Ishikawa (cell line): Measurements from ENCODE around the gene JMJD7.

Source experiments
- CEBPB ChIP-seq: IDR thresholded peaks from 2 replicates; pipeline ENCODE4 v1.6.1; 2012
- CREB1 ChIP-seq: IDR thresholded peaks from 2 replicates; pipeline ENCODE4 v1.6.1; 2012; ENCODE audit warnings: low read depth
- EGR1 ChIP-seq: IDR thresholded peaks from 2 replicates; pipeline ENCODE4 v1.6.1; 2012
- EP300 ChIP-seq: IDR thresholded peaks from 2 replicates; pipeline ENCODE4 v1.6.1; 2012; ENCODE audit warnings: borderline replicate concordance
- FOXM1 ChIP-seq: IDR thresholded peaks from 2 replicates; pipeline ENCODE4 v1.6.1; 2012; ENCODE audit warnings: low read depth, borderline replicate concordance
- MAX ChIP-seq: IDR thresholded peaks from 2 replicates; pipeline ENCODE4 v1.6.1; 2012
- NFIC ChIP-seq: IDR thresholded peaks from 2 replicates; pipeline ENCODE4 v1.6.1; 2012
- RAD21 ChIP-seq: IDR thresholded peaks from 2 replicates; pipeline ENCODE4 v1.6.1; 2012; ENCODE audit warnings: low read depth
- TAF1 ChIP-seq: IDR thresholded peaks from 2 replicates; pipeline ENCODE4 v1.6.1; 2012; ENCODE audit warnings: low read depth, mild to moderate bottlenecking
- TCF12 ChIP-seq: IDR thresholded peaks from 2 replicates; pipeline ENCODE4 v1.6.1; 2012; ENCODE audit warnings: low read depth
- TEAD4 ChIP-seq: IDR thresholded peaks from 2 replicates; pipeline ENCODE4 v1.6.1; 2012
- USF1 ChIP-seq: IDR thresholded peaks from 2 replicates; pipeline ENCODE4 v1.6.1; 2012
- YY1 ChIP-seq: IDR thresholded peaks from 2 replicates; pipeline ENCODE4 v1.6.1; 2012; ENCODE audit warnings: low read depth
- ZBTB7A ChIP-seq: IDR thresholded peaks from 2 replicates; pipeline ENCODE4 v1.6.1; 2012; ENCODE audit warnings: low read depth
- TF ChIP-seq, protein P1 (sequence below): IDR thresholded peaks from 2 replicates; pipeline ENCODE4 v1.6.1; 2012; ENCODE audit warnings: low read depth, mild to moderate bottlenecking

JMJD7 gene

DNA sequence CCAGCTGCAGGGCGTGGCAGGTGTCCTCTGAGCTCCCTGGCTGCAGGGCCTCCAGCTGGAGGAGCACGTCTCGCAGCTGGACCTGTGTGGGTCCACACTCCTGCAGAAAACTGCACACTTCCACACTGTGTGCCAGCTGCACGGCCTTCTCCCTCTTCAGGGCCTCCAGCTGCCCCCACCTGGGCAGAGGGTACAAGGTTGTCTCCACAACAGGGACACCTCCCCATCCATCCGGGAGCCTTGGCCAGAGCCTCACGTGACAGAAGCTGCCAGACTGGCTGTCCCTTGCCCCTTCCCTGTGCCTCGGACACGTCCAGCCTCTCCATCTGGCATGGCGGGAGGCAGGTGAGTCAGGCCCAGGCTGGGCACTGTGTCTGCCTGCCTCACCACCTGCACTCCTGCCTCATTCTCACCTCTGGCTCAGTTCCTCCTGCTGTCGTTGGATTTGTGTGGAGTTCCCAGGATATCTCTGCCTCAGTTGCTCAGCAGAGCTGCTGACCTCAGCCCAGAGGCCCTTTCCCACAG is 51.5 kb downstream of the JMJD7 start:
- no peak for TF ChIP-seq ZBTB7A
- no peak for TF ChIP-seq FOXM1
- no peak for TF ChIP-seq TCF12
- TF ChIP-seq CEBPB: no peak
- no peak for TF ChIP-seq MAX
- TF ChIP-seq USF1: no peak
- TF ChIP-seq NFIC: no peak
- no peak for TF ChIP-seq EGR1

DNA sequence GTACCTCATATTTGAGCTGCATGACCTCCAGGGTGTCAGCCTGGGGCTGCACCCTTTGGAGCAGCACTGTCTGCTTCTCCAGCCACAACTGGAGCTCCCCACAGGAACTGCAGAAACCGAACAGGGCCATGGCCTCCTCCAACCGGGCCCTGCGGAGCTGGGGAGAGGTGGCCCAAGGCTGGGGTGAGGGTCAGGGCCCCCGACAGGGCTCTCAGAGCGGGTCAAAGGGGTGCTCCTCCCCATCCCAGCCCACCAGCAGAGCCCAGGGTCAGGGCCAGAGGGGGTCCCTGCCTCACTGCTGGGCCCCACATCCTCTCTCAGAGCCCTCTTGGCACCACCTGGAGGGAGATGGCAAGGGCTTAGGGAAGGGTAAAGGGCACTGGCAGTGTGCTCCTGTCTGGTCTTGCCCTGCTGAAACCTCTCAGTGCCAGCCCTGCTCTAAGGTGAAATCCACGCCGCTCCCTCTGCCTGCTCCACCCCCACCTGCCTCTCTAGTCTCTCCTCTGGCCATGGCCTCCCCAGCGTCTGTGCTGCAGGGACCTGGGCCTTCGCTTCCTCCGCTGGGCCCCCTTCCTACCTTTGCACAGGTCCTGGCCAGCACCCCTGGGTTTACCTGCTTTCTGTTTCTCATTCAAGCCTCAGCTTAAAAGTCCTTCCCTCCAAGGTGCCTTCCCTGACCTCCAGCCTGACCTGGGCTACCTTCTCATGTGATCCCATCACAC is 52.4 kb downstream of the JMJD7 start:
- no peak for TF ChIP-seq USF1
- no peak for TF ChIP-seq EGR1
- no peak for TF ChIP-seq YY1
- TF ChIP-seq MAX: no peak
- TF ChIP-seq TEAD4: no peak
- TF ChIP-seq NFIC: no peak
- TF ChIP-seq EP300: no peak
- no peak for TF ChIP-seq TCF12
- TF ChIP-seq RAD21: no peak
- TF ChIP-seq FOXM1: no peak
- TF ChIP-seq CEBPB: no peak
- no peak for TF ChIP-seq ZBTB7A
- TF ChIP-seq CREB1: no peak
- TF ChIP-seq, protein P1, sequence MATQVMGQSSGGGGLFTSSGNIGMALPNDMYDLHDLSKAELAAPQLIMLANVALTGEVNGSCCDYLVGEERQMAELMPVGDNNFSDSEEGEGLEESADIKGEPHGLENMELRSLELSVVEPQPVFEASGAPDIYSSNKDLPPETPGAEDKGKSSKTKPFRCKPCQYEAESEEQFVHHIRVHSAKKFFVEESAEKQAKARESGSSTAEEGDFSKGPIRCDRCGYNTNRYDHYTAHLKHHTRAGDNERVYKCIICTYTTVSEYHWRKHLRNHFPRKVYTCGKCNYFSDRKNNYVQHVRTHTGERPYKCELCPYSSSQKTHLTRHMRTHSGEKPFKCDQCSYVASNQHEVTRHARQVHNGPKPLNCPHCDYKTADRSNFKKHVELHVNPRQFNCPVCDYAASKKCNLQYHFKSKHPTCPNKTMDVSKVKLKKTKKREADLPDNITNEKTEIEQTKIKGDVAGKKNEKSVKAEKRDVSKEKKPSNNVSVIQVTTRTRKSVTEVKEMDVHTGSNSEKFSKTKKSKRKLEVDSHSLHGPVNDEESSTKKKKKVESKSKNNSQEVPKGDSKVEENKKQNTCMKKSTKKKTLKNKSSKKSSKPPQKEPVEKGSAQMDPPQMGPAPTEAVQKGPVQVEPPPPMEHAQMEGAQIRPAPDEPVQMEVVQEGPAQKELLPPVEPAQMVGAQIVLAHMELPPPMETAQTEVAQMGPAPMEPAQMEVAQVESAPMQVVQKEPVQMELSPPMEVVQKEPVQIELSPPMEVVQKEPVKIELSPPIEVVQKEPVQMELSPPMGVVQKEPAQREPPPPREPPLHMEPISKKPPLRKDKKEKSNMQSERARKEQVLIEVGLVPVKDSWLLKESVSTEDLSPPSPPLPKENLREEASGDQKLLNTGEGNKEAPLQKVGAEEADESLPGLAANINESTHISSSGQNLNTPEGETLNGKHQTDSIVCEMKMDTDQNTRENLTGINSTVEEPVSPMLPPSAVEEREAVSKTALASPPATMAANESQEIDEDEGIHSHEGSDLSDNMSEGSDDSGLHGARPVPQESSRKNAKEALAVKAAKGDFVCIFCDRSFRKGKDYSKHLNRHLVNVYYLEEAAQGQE: no peak
- no peak for TF ChIP-seq TAF1

- TF ChIP-seq TCF12: no peak
- no peak for TF ChIP-seq RAD21
- no peak for TF ChIP-seq CEBPB
- no peak for TF ChIP-seq TEAD4
- TF ChIP-seq FOXM1: no peak
- TF ChIP-seq EP300: no peak
- no peak for TF ChIP-seq USF1
- TF ChIP-seq MAX: no peak
- TF ChIP-seq, protein P1: no peak
These were observed 53.2 kb downstream of the JMJD7 start for GRCh38 chr15:41881086-41881485.

- TF ChIP-seq TCF12: no peak
- TF ChIP-seq, protein P1: no peak
- TF ChIP-seq USF1: no peak
- TF ChIP-seq CREB1: no peak
- TF ChIP-seq EP300: no peak
These were observed 53.6 kb downstream of the JMJD7 start for GRCh38 chr15:41881550-41881919.
